ENCODE data around the gene KCNJ14. TPM values are rescaled to one million over a fixed set of nuclear protein-coding genes. Genes with fewer than 3 reads are reported as not detected.

KCNJ14 gene
- total RNA-seq, 4 donors from 2014 or later, result 0.56 to 2.2 (median 1.1) TPM

- no peak for TF ChIP-seq CTCF (IDR thresholded peaks at IDR 0.05)
- ATAC-seq (ENCODE audit: low FRiP score), result peak; percentile 60
- no peak for DNase-seq (ENCODE audit: low spot score)
Observed at GRCh38 chr19:48513289-48514122, 58.1 kb downstream of the KCNJ14 start.

GRCh38 chr19:48514123-48514458 is 58.7 kb downstream of the KCNJ14 start:
- DNase-seq (ENCODE audit: low spot score) (no peak), ATAC-seq (ENCODE audit: low FRiP score) (no peak)
- TF ChIP-seq CTCF (IDR thresholded peaks at IDR 0.05), result no peak

- TF ChIP-seq CTCF (IDR thresholded peaks at IDR 0.05), result no peak
- ATAC-seq (ENCODE audit: low FRiP score) (no peak), DNase-seq (ENCODE audit: low spot score) (no peak)
Observed at GRCh38 chr19:48516536-48516935, 61.2 kb downstream of the KCNJ14 start.

Other genes with a start within 250 kb of the KCNJ14 start
- 100 to 1,000 TPM in 1 of 4 donors, 10 to 100 TPM in 3; 28.3 to 144 (median 46.6) TPM for gene CARD8, start 199.7 kb upstream of the KCNJ14 start, total RNA-seq
- gene ZNF114, start 185.5 kb upstream of the KCNJ14 start, total RNA-seq, result under 1 TPM in 1 of 4 donors, not detected in 3; 0.47 TPM
- 100 to 1,000 TPM in 1 of 4 donors, 10 to 100 TPM in 3; 48.6 to 173 (median 58.9) TPM for gene EMP3, start 130.0 kb upstream of the KCNJ14 start, total RNA-seq
- 10 to 100 TPM in 1 of 4 donors, 1 to 10 TPM in 3; 2.0 to 11.5 (median 5.1) TPM for gene TMEM143, start 91.6 kb upstream of the KCNJ14 start, total RNA-seq
- gene SYNGR4, start 91.2 kb upstream of the KCNJ14 start, total RNA-seq, result not detected
- 100 to 1,000 TPM in 1 of 4 donors, 10 to 100 TPM in 3; 72.2 to 102 (median 75.3) TPM for gene KDELR1, start 64.0 kb upstream of the KCNJ14 start, total RNA-seq
- under 1 TPM; 0.12 to 0.63 (median 0.33) TPM for gene GRIN2D, start 61.9 kb upstream of the KCNJ14 start, total RNA-seq
- 10 to 100 TPM; 19.5 to 90.5 (median 31.5) TPM for gene GRWD1, start 9.6 kb upstream of the KCNJ14 start, total RNA-seq
- gene CYTH2, start 13.8 kb downstream of the KCNJ14 start, total RNA-seq, result 10 to 100 TPM; 19.2 to 49.7 (median 26.8) TPM
- gene LMTK3, start 56.3 kb downstream of the KCNJ14 start, total RNA-seq, result under 1 TPM; 0.12 to 0.47 (median 0.39) TPM
- not detected for gene SULT2B1, start 96.6 kb downstream of the KCNJ14 start, total RNA-seq
- gene SPACA4, start 151.2 kb downstream of the KCNJ14 start, total RNA-seq, result not detected
- gene FAM83E, start 159.5 kb downstream of the KCNJ14 start, total RNA-seq, result 1 to 10 TPM in 1 of 4 donors, under 1 TPM in 1, not detected in 2; 0.47 to 1.3 TPM
- 1,000 to 10,000 TPM; 1,539 to 2,303 (median 1,904) TPM for gene RPL18, start 163.6 kb downstream of the KCNJ14 start, total RNA-seq
- 10 to 100 TPM in 2 of 4 donors, 1 to 10 TPM in 2; 6.0 to 16.2 (median 9.5) TPM for gene SPHK2, start 163.9 kb downstream of the KCNJ14 start, total RNA-seq
- 10 to 100 TPM in 1 of 4 donors, 1 to 10 TPM in 3; 2.6 to 12.6 (median 5.2) TPM for gene DBP, start 181.8 kb downstream of the KCNJ14 start, total RNA-seq
- gene CA11, start 190.6 kb downstream of the KCNJ14 start, total RNA-seq, result 10 to 100 TPM in 1 of 4 donors, 1 to 10 TPM in 3; 1.9 to 12.7 (median 5.7) TPM
- under 1 TPM in 1 of 4 donors, not detected in 3; 0.47 TPM for gene NTN5, start 217.4 kb downstream of the KCNJ14 start, total RNA-seq
- under 1 TPM in 2 of 4 donors, not detected in 2; 0.24 to 0.28 TPM for gene FUT2, start 240.4 kb downstream of the KCNJ14 start, total RNA-seq